Ascending aorta (tissue), 2 donors: Measurements from ENCODE around the gene AMDHD2. TPM values are rescaled to one million over a fixed set of nuclear protein-coding genes. Genes with fewer than 3 reads are reported as not detected.

Experiments
- DNase-seq, 2 donors: peaks; one replicate each; pipeline ENCODE4 v3.0.0-alpha.2; 2019; ENCODE audit warnings: low spot score in 2 of 2
- H3K27ac ChIP-seq, 2 donors: fragments of 200-600 bp; sonication (generic); one replicate each; pipeline ENCODE4 v1.5.1; 2016 to 2017; ENCODE audit warnings: mild to moderate bottlenecking in 1 of 2
- H3K27me3 ChIP-seq: fragments of 200-600 bp; sonication (generic); one replicate; pipeline ENCODE4 v1.5.1; 2017
- H3K36me3 ChIP-seq, 2 donors: fragments of 200-600 bp; sonication (generic); one replicate each; pipeline ENCODE4 v1.5.1; 2016
- H3K4me1 ChIP-seq, 2 donors: fragments of 200-600 bp; sonication (generic); one replicate each; pipeline ENCODE4 v1.5.1; 2016 to 2017; ENCODE audit warnings: mild to moderate bottlenecking in 1 of 2
- H3K4me3 ChIP-seq, 2 donors: fragments of 200-600 bp; sonication (generic); one replicate each; pipeline ENCODE4 v1.5.1; 2016 to 2017; ENCODE audit warnings: mild to moderate bottlenecking in 1 of 2
- H3K9me3 ChIP-seq, 2 donors: fragments of 200-600 bp; sonication (generic); one replicate each; pipeline ENCODE4 v1.5.1; 2016
- intact Hi-C: fragments of 100-400 bp; cut with DNase I; formaldehyde crosslinking; loops from one replicate; pipeline ENCODE4 v1.15.1; 2023
- total RNA-seq: library from RNA; depleted of rRNA; stranded (reverse); fragments of >200 nt; gene quantifications from one replicate; pipeline ENCODE4 v1.1.0, GENCODE V29; 2016
- TF ChIP-seq, protein P1 (sequence below), 3 experiments: fragments of 200-600 bp in 2 of 3; fragments of 450-650 bp in 1 of 3; sonication (generic) in 2 of 3; IDR thresholded peaks; one replicate each; pipeline ENCODE4 v1.5.1; 2016 to 2019; ENCODE audit warnings: antibody characterized with exemption in 3 of 3, mild to moderate bottlenecking in 1 of 3, moderate library complexity in 1 of 3

Gene AMDHD2
- total RNA-seq, 1 donor from 2014 or later, result 16.1 TPM

- Histone ChIP-seq H3K4me1 (peaks cover 12 to 23% of the 10 kb centered on the region in 2 donors), H3K36me3 (no peaks in the 10 kb centered on the region), H3K4me3 (no peak overlapping the region), H3K9me3 (no peaks in the 10 kb centered on the region), H3K27ac (no peak overlapping the region), H3K27me3 (no peaks in the 10 kb centered on the region)
- TF ChIP-seq, protein P1, sequence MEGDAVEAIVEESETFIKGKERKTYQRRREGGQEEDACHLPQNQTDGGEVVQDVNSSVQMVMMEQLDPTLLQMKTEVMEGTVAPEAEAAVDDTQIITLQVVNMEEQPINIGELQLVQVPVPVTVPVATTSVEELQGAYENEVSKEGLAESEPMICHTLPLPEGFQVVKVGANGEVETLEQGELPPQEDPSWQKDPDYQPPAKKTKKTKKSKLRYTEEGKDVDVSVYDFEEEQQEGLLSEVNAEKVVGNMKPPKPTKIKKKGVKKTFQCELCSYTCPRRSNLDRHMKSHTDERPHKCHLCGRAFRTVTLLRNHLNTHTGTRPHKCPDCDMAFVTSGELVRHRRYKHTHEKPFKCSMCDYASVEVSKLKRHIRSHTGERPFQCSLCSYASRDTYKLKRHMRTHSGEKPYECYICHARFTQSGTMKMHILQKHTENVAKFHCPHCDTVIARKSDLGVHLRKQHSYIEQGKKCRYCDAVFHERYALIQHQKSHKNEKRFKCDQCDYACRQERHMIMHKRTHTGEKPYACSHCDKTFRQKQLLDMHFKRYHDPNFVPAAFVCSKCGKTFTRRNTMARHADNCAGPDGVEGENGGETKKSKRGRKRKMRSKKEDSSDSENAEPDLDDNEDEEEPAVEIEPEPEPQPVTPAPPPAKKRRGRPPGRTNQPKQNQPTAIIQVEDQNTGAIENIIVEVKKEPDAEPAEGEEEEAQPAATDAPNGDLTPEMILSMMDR (IDR thresholded peaks at IDR 0.05), result no peak
- no peak for DNase-seq
- intact Hi-C loops, result no loop called here
These were observed 25.1 kb upstream of the AMDHD2 start for GRCh38 chr16:2495041-2495440.

- TF ChIP-seq, protein P1 (IDR thresholded peaks at IDR 0.05), result no peak
- Histone ChIP-seq H3K27ac (peak overlapping the region; percentile 20 to 51), H3K9me3 (no peaks in the 10 kb centered on the region), H3K27me3 (no peaks in the 10 kb centered on the region), H3K4me3 (no peak overlapping the region), H3K36me3 (no peaks in the 10 kb centered on the region), H3K4me1 (peaks cover 12 to 25% of the 10 kb centered on the region in 2 donors)
- no peak for DNase-seq
- intact Hi-C loops, result no loop called here
These were observed 23.7 kb upstream of the AMDHD2 start for GRCh38 chr16:2496223-2497115.

GRCh38 chr16:2497116-2497630, 23.0 kb upstream of the AMDHD2 start:
- peak overlapping the region; percentile 20 to 51 for H3K27ac ChIP-seq
- H3K27me3 ChIP-seq, result no peaks in the 10 kb centered on the region
- H3K36me3 ChIP-seq, result no peaks in the 10 kb centered on the region
- DNase-seq, result no peak
- TF ChIP-seq, protein P1 (IDR thresholded peaks at IDR 0.05), result no peak
- no peak overlapping the region for H3K4me3 ChIP-seq
- intact Hi-C loops, result no loop called here
- H3K4me1 ChIP-seq, result peaks cover 12 to 30% of the 10 kb centered on the region in 2 donors
- H3K9me3 ChIP-seq, result no peaks in the 10 kb centered on the region

DNA sequence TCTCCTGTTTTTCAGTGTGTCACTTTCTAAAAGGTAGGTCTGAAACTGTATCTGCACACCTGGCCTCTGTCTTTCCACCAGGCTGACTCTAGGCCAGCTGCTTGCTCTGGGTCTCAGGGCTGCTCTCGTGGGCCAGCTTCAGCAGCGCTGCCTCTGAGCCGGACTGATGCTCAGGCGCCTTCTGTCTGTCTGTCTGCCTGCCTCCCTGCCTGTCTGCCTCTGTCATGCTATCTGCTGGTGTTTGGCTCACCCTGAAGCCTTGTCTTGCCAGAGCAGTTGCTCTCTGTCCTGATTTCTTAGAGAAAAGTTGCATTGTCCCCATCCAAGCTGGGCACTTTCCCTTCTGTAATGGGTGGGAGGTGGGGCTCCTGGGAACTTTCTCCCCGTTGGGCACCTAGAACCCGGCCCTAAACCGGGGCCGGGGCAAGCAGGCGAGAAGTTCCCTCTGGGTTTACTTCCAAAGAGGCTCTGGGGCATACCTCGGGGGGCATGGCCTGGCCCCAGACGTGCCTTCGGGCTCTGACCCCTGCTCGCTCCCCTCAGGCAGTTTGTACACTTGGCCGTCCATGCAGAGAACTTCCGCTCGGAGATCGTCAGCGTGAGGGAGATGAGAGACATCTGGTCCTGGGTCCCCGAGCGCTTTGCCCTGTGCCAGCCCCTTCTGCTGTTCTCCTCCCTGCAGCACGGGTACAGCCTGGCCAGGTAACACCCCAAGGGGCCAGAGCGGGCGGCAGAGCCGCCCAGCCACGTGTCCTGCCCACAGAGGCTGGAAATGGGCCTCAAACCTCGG, 22.3 kb upstream of the AMDHD2 start:
- peaks cover 12 to 30% of the 10 kb centered on the region in 2 donors for H3K4me1 ChIP-seq
- no peak overlapping the region for H3K4me3 ChIP-seq
- no peaks in the 10 kb centered on the region for H3K27me3 ChIP-seq
- H3K27ac ChIP-seq, result peak overlapping the region; percentile 20 to 51
- no peaks in the 10 kb centered on the region for H3K9me3 ChIP-seq
- no peaks in the 10 kb centered on the region for H3K36me3 ChIP-seq
- TF ChIP-seq, protein P1 (IDR thresholded peaks at IDR 0.05), result no peak
- intact Hi-C loops, result no loop called here
- DNase-seq, result no peak

- H3K4me1 ChIP-seq, result peaks cover 12 to 30% of the 10 kb centered on the region in 2 donors
- intact Hi-C loops, result no loop called here
These were observed 21.5 kb upstream of the AMDHD2 start for GRCh38 chr16:2498531-2499253.

More at GRCh38 chr16:2498531-2499253, 21.5 kb upstream of the AMDHD2 start:
- Histone ChIP-seq H3K9me3 (no peaks in the 10 kb centered on the region), H3K36me3 (no peaks in the 10 kb centered on the region), H3K27ac (peak overlapping the region in 1 of 2 donors; percentile 34), H3K27me3 (no peaks in the 10 kb centered on the region), H3K4me3 (no peak overlapping the region)
- TF ChIP-seq, protein P1 (IDR thresholded peaks at IDR 0.05), result no peak
- no peak for DNase-seq
